ENCODE measurements around the gene UROC1.

GRCh38 chr3:126515066-126515706, 2.4 kb downstream of the UROC1 start:
- TF ChIP-seq TAF1 (IDR thresholded peaks at IDR 0.05; ENCODE audit: borderline replicate concordance, insufficient read depth, low read length) (no peak), FOXP2 (optimal IDR thresholded peaks at IDR 0.05; ENCODE audit: borderline replicate concordance, extremely low read depth, extremely low read length, insufficient read depth) (no peak)

Measured in PFSK-1 (cell line).